ENCODE data around the gene SATB1. TPM values are rescaled to one million over a fixed set of nuclear protein-coding genes. Genes with fewer than 3 reads are reported as not detected.

The SATB1 gene
- total and polyA plus RNA-seq, 7 donors, result 5.5 to 135 (median 56.7) TPM

DNA sequence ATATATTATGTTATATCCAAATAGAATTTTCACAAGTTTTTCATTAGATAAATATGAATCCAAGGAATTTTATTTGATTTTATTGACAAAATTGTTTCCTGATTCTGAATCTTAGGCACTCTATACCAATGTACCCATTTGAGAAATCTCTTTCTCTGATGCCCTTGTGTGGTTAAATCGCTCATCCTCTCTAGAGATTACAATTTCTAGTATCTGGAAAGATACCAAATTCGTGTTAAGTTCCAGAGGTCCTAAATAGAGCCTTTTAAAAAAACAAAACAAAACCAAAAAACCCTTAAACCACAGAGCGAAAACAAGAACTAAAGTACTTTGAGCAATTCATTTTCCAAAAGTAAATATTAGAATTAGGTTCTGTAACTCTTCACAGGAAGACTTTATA lies 20.0 kb downstream of the SATB1 start:
- TF ChIP-seq EP300 (IDR thresholded peaks at IDR 0.05) (no peak), POLR2AphosphoS5 (IDR thresholded peaks at IDR 0.05) (no peak), POLR2A (IDR thresholded peaks at IDR 0.05) (no peak)
- TF ChIP-seq, protein P1, sequence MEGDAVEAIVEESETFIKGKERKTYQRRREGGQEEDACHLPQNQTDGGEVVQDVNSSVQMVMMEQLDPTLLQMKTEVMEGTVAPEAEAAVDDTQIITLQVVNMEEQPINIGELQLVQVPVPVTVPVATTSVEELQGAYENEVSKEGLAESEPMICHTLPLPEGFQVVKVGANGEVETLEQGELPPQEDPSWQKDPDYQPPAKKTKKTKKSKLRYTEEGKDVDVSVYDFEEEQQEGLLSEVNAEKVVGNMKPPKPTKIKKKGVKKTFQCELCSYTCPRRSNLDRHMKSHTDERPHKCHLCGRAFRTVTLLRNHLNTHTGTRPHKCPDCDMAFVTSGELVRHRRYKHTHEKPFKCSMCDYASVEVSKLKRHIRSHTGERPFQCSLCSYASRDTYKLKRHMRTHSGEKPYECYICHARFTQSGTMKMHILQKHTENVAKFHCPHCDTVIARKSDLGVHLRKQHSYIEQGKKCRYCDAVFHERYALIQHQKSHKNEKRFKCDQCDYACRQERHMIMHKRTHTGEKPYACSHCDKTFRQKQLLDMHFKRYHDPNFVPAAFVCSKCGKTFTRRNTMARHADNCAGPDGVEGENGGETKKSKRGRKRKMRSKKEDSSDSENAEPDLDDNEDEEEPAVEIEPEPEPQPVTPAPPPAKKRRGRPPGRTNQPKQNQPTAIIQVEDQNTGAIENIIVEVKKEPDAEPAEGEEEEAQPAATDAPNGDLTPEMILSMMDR (IDR thresholded peaks at IDR 0.05), result no peak
- 59 to 75% methylated on average over 3 of the region's 3 CpGs for WGBS, 2 donors
- no peak overlapping the region for H3K27ac ChIP-seq
- no peaks in the 10 kb centered on the region for H3K27me3 ChIP-seq
- peaks cover 0 to 2% (median 0%) of the 10 kb centered on the region in 4 donors for H3K36me3 ChIP-seq
- no peak for DNase-seq
- intact Hi-C loops (cut with DNase I), result loop anchor here (2.0 kb wide), 1 partner anchor 14 kb away; no protein-coding TSS in a partner anchor
- no peak overlapping the region for H3K4me3 ChIP-seq
- no peaks in the 10 kb centered on the region for H3K9me3 ChIP-seq
- H3K4me1 ChIP-seq, result peaks cover 0 to 33% (median 20%) of the 10 kb centered on the region in 4 donors

DNA sequence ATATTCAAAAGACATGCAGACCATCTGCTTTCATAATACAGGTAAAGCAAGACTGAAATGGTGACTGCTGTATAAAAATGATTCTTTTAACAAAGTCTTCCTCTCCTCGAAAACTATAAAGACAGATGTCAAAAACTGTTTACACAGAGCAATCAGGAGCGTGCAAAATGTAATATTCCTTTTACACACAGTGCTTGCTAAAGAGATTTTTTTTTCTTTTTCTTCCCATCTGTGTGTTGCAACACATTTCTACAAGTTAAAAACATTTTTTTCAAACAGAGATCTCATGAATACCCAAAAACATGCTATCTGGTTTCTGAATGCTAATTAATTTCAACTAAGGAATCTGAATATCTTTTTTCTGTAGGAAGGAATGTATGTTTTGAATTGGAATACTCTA lies 22.1 kb downstream of the SATB1 start:
- TF ChIP-seq POLR2A (IDR thresholded peaks at IDR 0.05), result no peak
- TF ChIP-seq, protein P1 (IDR thresholded peaks at IDR 0.05), result no peak
- no peak for TF ChIP-seq POLR2AphosphoS5 (IDR thresholded peaks at IDR 0.05)
- WGBS, 2 donors, result 63 to 68% methylated on average over 2 of the region's 2 CpGs
- intact Hi-C loops (cut with DNase I), result no loop called here

DNA sequence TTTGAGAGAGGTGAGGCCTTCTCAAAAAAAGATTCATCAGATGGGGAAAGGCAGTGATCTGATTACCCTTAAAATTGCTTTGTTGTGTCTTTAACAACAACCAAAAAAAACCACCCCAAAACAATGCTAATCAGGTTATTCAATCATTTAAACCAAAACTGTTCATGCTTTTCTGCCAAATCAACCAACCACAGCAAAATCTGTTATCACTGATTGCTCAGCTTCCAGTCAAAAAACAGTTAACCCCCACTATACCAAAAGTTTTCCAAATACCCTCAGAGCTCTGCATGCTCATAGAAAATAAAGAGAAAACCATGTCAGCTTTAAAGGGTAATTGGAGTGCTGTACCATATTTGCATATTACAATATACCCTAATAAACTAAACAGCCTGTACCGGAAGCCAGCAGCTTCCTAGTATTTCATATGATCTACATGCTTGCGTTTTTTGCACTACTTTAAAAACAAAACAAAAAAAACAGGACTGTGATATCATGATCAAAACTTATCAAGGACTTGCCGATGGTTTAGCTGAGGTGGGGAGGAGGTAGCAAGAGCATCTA lies 22.8 kb downstream of the SATB1 start:
- Histone ChIP-seq H3K27ac (peak overlapping the region in 3 of 4 donors; percentile 54 to 74 (median 66)), H3K4me3 (no peak overlapping the region), H3K27me3 (no peaks in the 10 kb centered on the region), H3K36me3 (peaks cover 0 to under 1% (median under 1%) of the 10 kb centered on the region in 4 donors), H3K4me1 (peaks cover 0 to 33% (median 20%) of the 10 kb centered on the region in 4 donors), H3K9me3 (no peaks in the 10 kb centered on the region)
- DNase-seq, result no peak
- TF ChIP-seq, protein P1 (IDR thresholded peaks at IDR 0.05), result no peak
- no peak for TF ChIP-seq POLR2AphosphoS5 (IDR thresholded peaks at IDR 0.05)
- TF ChIP-seq EP300 (IDR thresholded peaks at IDR 0.05), result no peak
- no peak for TF ChIP-seq POLR2A (IDR thresholded peaks at IDR 0.05)
- 44 to 60% methylated on average over 3 of the region's 3 CpGs for WGBS, 2 donors
- intact Hi-C loops (cut with DNase I), result no loop called here

More for the DNA sequence above, 22.1 kb downstream of the SATB1 start:
- Histone ChIP-seq H3K36me3 (peaks cover 0 to 2% (median 0%) of the 10 kb centered on the region in 4 donors), H3K4me1 (peaks cover 0 to 33% (median 20%) of the 10 kb centered on the region in 4 donors), H3K27me3 (no peaks in the 10 kb centered on the region), H3K27ac (peak overlapping the region in 1 of 4 donors; percentile 74), H3K9me3 (no peaks in the 10 kb centered on the region), H3K4me3 (no peak overlapping the region)
- no peak for DNase-seq

DNA sequence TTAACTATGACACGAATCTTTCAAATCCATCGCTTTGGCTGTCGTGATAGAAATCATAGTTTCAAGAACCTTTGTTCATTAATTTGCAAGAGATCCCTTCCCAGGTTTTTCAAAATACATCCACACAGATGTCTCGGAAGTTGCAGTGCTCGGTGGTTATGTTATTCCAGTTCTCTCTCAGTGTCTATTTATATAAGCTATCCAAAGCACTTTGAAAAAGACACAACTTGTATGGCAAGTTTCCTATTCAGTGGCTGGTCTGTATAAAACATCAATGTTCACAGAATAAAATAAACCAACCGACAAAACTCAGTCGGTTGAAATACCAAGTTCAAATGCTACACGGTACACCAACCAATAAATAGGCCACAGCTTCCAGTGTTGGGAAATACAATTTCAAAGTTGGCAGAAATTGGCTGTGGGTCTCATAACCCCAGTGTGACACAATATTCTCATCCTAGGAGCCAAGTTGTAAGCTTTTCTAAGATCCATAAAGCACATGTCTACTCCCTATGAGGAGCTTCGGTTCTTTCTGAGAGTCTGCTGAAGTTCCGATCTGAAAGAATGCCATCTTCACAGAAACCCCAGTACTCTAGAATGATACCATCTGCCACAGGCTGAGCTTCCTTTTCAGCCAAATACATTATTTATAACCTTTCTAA lies 23.7 kb downstream of the SATB1 start:
- Histone ChIP-seq H3K9me3 (no peaks in the 10 kb centered on the region), H3K4me1 (peaks cover 0 to 33% (median 20%) of the 10 kb centered on the region in 4 donors), H3K36me3 (peaks cover 0 to 9% (median 0%) of the 10 kb centered on the region in 4 donors), H3K27me3 (no peaks in the 10 kb centered on the region), H3K27ac (peak overlapping the region in 3 of 4 donors; percentile 54 to 74 (median 66)), H3K4me3 (no peak overlapping the region)
- no peak for DNase-seq
- intact Hi-C loops (cut with DNase I), result no loop called here
- TF ChIP-seq EP300 (IDR thresholded peaks at IDR 0.05) (no peak), POLR2AphosphoS5 (IDR thresholded peaks at IDR 0.05) (peak in 2 of 4 donors; percentile 28 to 31)
- 74 to 87% methylated on average over 10 of the region's 10 CpGs for WGBS, 2 donors

DNA sequence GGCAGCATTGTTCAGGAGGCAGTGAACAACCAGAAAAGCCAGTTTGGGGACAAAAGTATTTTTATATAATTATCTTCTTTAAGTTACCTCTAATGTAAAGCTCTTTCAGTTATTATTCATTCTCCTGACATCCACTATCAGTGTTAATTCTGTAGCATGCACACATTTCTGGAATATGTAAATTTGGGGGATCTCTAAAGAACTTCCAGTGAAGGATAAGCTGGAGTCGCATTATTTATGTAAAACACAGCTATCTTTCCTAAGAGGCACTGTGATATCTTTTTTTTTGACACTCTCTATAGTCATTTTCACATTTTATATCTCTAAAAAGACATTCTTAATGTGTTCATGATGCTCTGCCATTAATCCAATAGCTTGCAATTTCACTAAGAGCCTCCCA lies 26.7 kb downstream of the SATB1 start:
- 89 to 100% methylated on average over 1 of the region's 1 CpG for WGBS, 2 donors
- Histone ChIP-seq H3K27ac (no peak overlapping the region), H3K4me1 (peaks cover 0 to 30% (median 15%) of the 10 kb centered on the region in 4 donors), H3K36me3 (peaks cover 4 to 35% (median 8%) of the 10 kb centered on the region in 4 donors), H3K9me3 (no peaks in the 10 kb centered on the region), H3K27me3 (no peaks in the 10 kb centered on the region), H3K4me3 (no peak overlapping the region)
- DNase-seq, result no peak
- intact Hi-C loops (cut with DNase I), result no loop called here
- TF ChIP-seq, protein P1 (IDR thresholded peaks at IDR 0.05), result no peak
- TF ChIP-seq POLR2A (IDR thresholded peaks at IDR 0.05), result no peak
- TF ChIP-seq EP300 (IDR thresholded peaks at IDR 0.05), result no peak
- TF ChIP-seq POLR2AphosphoS5 (IDR thresholded peaks at IDR 0.05), result no peak
